Uterus (tissue), 2 donors: ENCODE results near the gene CCDC81.

Experiments
- CTCF ChIP-seq, 4 experiments: fragments of 200-600 bp in 2 of 4; fragments of 450-650 bp in 2 of 4; sonication (generic) in 2 of 4; IDR thresholded peaks; one replicate each; pipeline ENCODE4 v1.5.1; 2016 to 2019; ENCODE audit warnings: antibody characterized with exemption in 4 of 4, mild to moderate bottlenecking in 2 of 4, moderate library complexity in 1 of 4
- POLR2A ChIP-seq, 2 donors: fragments of 450-650 bp; IDR thresholded peaks; one replicate each; pipeline ENCODE4 v1.6.1; 2016; ENCODE audit warnings: antibody characterized with exemption in 2 of 2, mild to moderate bottlenecking in 1 of 2, moderate library complexity in 1 of 2

DNA sequence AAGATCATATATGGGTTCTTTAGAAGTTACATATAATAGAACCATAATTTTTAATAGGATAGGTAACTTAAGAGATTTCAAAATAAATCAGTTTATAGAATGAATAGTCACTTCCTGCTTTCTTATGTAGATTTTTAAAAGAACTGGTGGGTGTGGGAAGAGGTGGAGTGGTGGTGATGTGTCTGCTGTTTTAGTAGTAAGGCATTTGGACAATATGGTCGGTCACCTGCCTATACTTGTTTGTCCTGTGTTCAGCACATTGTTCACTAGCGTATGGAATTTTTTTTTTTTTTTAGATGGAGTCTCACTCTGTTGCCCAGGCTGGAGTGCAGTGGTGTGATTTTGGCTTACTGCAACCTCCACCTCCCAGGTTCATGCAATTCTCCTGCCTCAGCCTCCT is 39.3 kb downstream of the CCDC81 start:
- no peak for TF ChIP-seq CTCF (IDR thresholded peaks at IDR 0.05)
- no peak for TF ChIP-seq POLR2A (IDR thresholded peaks at IDR 0.05)
